ENCODE results near the gene CD63. TPM values are rescaled to one million over a fixed set of nuclear protein-coding genes. Genes with fewer than 3 reads are reported as not detected.

The CD63 gene
- total RNA-seq, 1 experiment from 2014 or later: 2,281 TPM

DNA sequence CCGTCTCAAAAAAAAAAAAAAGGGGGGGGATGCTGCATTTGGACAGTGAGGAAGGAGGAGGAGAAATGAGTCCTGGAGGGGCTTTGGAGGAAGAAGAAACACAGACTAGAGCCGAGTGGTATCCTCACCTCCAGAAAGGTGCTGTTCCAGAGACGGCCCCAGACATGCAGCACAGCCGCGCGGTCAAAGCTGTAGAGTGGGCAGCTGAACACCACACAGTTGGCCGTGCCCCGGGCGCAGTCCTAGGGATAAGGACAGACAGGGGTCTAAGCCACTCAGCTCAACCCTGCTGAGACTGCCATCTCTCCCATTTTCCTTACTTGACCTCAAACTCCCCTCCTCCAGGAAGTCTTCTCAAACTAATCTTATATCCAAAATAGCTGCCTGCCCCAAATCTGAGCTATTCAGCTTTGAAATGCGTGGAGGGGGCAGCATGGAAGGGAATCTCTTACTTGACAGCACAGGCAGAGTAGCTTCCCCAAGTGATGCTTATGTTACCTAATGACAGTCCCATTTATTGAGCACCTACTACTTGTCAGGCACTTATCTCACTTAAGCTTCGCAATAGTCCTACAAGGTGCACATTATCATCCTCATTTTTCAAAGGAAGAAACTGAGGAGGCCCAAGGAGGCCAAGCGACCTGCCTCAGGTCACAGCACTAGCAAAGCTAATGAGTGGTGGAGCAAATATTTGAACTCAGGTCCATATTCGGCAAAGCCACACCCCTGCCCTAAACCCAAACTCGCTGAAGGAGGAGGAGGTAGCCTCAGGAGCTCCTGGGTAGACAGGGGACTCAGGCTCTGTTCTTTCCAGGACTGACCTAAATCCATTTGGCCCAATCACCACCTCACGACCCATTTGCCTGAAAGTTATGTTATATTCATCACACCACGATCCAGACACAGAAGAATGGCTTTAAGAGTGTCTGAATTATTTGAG is 39.8 kb downstream of the CD63 start:
- no peak for DNase-seq (ENCODE audit: low read depth)

DNA sequence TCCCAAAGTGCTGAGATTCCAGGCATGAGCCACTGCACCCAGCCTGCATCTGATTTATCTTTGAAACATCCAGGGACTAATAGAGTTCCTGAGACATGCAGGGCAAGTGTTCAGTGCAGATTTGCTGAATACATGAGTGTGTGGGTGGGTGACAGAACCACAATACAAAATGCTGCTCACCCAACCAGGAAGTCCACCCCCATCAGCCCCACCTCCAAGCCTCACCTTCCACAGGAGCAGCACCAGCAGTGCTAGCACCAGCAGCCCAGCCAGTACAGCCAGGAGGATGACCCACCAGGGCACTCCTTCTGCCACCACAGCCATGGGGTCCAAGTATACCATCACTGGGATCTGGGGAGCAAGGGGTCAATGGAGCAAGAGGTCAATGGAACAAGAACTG is 41.1 kb downstream of the CD63 start:
- DNase-seq (ENCODE audit: low read depth): no peak

DNA sequence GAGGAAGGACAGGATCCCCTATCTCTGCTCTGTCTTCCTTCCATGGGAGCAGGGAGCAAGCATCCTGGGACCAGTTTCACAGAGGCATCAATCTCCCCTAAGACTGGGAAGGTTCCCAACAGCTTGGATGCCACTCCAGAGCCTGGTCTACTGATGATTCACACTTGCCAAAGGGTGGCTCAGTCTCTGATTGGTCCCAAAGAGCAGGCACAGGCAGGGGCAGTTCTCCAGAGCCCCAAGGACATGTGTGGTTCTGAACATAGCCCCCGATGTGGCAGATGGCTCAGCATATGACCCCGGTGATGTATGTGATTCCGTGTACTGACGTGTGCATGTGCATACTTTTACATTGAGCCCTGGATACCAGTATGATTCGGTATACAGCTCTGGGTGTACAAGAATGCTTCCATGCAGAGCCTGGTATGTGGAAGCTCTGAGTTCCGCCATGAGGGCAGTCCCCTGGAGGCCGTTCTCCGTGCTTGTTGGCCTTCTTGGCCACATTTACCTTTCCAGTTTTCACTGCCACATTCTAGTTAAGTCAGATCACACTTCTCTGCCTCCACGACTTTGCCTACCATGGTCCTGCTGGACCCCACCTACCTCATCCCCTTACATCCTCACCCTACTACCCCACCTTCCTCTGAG is 42.3 kb downstream of the CD63 start:
- no peak for DNase-seq (ENCODE audit: low read depth)

DNA sequence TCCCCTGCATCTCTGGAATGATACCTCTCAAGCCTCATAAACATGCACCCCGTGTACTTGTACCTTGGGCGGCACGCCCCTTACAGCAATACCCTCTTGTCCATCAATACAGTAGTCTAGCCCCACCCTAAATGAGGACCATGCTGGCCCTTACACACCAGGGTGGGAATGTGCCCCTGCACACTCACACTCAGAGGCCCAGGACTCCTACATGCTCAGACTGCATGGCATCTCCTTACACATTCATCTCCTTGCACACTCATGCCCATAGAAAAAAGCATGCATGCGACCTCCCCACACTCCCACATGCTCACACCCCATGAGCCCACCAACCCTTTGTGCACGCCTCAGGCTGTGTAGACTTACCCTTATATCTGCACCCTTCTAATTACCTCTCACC is 43.1 kb downstream of the CD63 start:
- no peak for DNase-seq (ENCODE audit: low read depth)

DNA sequence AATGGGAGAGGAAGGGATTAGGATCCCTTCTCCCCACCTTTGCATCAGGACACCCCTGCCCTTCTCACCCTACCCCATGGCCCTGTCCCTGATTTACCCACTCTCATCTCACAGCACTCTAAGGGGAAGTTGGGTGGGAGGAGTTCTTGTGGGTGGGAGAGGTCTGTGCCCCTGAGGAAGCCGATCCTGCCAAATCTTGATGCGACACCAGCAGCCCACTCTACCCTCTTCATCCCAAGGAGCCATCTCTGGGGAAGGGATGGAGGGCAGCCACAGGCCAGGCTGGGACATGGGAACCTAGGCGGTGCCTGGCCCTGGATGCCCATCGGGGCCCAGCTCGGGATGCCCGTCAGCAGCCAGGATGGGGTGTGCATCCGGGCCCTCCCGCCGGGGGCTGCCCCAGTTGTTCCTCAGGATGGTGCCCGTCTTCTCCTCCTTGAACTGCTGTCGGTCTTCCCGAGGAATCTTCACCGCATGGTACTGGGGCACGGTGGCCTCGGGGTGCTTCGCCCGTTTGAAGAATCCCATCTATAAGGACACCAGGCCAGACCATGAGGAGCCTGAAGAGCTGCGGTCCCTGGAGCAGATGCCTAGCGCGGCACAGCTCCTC is 43.9 kb downstream of the CD63 start:
- DNase-seq (ENCODE audit: low read depth): no peak

DNA sequence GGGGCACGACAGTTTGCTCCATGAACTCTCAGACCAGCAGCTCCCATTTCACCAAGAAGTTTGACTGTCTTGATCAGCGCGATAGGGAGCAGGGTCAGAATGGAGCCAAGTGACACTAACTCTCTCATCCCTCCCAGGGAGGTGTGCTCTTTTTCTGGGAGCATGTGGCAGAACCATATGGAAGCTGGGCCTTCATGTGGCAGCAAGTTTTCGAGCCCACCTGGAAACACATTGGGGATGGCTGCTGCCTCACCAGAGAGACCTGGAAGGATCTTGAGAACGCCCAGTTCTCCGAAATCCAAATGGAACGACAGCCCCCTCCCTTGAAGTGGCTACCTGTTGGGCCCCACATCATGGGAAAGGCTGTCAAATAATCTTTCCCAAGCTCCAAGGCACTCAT is 45.1 kb downstream of the CD63 start:
- no peak for DNase-seq (ENCODE audit: low read depth)

DNA sequence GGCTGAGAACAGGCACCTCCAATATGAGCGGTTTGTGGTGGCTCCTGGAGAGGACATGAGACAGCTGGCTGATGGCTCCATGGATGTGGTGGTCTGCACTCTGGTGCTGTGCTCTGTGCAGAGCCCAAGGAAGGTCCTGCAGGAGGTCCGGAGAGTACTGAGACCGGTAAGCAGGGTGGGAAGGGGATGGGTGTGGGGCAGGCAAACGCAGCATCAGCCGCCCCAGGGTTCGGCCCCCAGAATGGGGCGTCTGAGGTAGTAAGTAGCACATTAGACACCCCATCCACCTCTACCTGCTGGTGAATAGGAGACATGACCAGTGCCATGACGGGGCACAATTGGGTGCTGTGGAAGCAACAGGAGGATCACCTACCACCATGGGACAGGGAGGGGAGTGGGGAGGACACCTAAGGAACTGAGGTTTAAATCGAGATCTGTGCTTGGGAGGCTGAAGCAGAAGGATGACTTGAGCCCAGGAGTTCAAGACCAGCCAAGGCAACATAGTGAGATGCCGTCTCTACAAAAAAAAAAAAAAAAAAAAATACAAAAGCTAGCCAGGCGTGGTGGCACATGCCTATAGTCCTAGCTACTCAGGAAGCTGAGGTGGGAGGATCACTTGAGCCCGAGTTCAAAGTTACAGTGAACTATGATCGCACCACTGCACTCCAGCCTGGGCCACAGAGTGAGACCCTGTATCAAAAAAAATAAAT is 46.6 kb downstream of the CD63 start:
- DNase-seq (ENCODE audit: low read depth): no peak

DNA sequence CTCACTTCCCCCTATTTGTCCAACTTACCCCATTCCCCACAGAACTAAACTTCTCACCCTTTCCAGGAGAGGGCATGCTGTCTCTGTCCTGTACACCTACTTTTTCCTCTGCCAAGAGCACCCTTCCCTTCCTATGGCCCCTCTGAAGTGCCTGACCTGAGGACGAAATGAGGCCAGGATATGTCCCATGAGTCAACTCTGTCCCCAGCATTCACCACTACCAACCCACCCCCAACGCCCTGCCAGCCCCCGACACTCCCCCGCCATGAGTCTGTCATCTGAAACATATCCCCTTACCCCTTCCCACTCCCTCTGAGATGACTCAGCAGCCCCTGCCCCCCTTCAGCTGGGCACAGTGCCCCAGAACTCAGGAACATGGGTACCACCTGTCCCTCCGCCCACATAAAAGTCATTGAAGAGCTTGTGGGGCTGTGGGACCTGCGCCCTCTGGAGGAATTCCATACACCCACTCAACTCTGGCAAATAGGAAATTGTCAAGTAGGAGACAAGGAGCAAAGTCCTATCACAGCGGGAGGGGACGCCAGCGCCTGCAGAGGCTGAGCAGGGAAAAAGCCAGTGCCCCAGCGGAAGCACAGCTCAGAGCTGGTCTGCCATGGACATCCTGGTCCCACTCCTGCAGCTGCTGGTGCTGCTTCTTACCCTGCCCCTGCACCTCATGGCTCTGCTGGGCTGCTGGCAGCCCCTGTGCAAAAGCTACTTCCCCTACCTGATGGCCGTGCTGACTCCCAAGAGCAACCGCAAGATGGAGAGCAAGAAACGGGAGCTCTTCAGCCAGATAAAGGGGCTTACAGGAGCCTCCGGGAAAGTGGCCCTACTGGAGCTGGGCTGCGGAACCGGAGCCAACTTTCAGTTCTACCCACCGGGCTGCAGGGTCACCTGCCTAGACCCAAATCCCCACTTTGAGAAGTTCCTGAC is 47.4 kb downstream of the CD63 start:
- DNase-seq (ENCODE audit: low read depth): peak; percentile 97

DNA sequence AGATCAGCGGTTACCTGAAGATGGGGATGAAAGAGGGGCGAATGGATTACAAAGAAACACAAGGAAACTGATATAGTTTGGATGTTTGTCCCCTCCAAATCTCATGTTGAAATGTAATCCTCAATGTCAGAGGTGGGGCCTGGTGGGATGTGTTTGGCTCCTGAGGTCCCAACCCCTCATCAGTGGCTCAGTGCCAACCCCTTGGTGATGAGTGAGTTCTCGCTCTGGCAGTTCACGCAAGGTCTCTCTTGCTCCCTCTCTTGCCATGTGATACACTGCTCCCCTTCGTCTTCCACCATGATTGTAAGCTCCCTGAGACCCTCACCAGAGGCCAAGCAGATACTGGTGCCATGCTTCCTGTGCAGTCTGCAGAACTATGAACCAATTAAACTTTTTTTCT is 49.1 kb downstream of the CD63 start:
- DNase-seq (ENCODE audit: low read depth): no peak

DNA sequence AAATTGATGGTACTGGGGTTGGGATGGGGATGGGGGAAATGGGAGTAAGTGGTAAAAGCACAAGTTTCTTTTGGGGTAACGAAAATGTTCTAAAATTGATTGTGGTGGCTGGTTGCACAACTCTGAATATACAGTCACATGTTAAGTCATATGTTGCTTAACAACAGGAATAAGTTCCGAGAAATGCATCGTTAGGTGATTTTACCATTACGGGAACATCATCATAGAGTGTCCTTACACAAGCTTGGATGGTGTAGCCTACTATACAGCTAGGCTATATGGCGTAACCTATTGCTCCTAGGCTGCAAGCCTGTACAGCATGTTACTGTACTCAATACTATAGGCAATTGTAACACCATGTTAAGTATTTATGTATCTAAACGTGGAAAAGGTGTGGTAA is 52.1 kb downstream of the CD63 start:
- no peak for DNase-seq (ENCODE audit: low read depth)

DNA sequence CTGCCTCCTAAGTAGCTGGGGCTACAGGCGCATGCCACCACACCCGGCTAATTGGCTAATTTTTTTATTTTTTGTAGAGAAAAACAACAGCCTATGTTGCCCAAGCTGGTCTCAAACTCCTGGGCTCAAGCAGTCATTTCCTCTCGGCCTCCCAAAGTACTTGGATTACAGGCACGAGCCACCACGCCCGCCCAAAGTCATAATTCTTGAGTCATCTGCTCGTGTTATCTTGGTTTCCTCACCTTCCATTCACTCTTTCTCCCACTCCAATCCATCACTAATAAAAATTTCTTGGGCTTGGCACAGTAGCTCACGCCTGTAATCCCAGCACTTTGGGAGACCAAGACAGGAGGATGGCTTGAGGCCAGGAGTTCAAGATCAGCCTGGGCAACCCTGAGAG is 53.1 kb downstream of the CD63 start:
- no peak for DNase-seq (ENCODE audit: low read depth)

Other genes with a start within 250 kb of the CD63 start
- gene OR6C68, start 236.6 kb downstream of the CD63 start, total RNA-seq (2014; rRNA removed): not detected in 2 replicates
- not detected in 2 replicates for gene OR6C4, start 179.4 kb downstream of the CD63 start, total RNA-seq (2014; rRNA removed)
- not detected in 2 replicates for gene OR2AP1, start 156.5 kb downstream of the CD63 start, total RNA-seq (2014; rRNA removed)
- gene OR10P1, start 92.1 kb downstream of the CD63 start, total RNA-seq (2014; rRNA removed): not detected in 2 replicates
- 135 and 217 TPM in 2 replicates for gene ITGA7, start 21.1 kb downstream of the CD63 start, total RNA-seq (2014; rRNA removed)
- 118 and 135 TPM in 2 replicates for gene BLOC1S1, start 13.0 kb downstream of the CD63 start, total RNA-seq (2014; rRNA removed)
- 147 and 216 TPM in 2 replicates for gene RDH5, start 8.6 kb downstream of the CD63 start, total RNA-seq (2014; rRNA removed)
- 10.0 and 17.3 TPM in 2 replicates for gene GDF11, start 14.1 kb upstream of the CD63 start, total RNA-seq (2014; rRNA removed)
- 96.4 and 111 TPM in 2 replicates for gene SARNP, start 88.7 kb upstream of the CD63 start, total RNA-seq (2014; rRNA removed)
- gene ORMDL2, start 89.0 kb upstream of the CD63 start, total RNA-seq (2014; rRNA removed): 17.2 and 19.7 TPM in 2 replicates
- gene DNAJC14, start 100.6 kb upstream of the CD63 start, total RNA-seq (2014; rRNA removed): 48.5 and 54.8 TPM in 2 replicates
- 24.1 and 24.9 TPM in 2 replicates for gene MMP19, start 113.9 kb upstream of the CD63 start, total RNA-seq (2014; rRNA removed)
- 39.5 and 54.8 TPM in 2 replicates for gene PYM1, start 198.9 kb upstream of the CD63 start, total RNA-seq (2014; rRNA removed)
- gene DGKA, start 202.2 kb upstream of the CD63 start, total RNA-seq (2014; rRNA removed): 56.0 and 71.4 TPM in 2 replicates
- gene PMEL, start 237.0 kb upstream of the CD63 start, total RNA-seq (2014; rRNA removed): 0.32 and 0.52 TPM in 2 replicates
- 64.4 and 66.5 TPM in 2 replicates for gene CDK2, start 237.8 kb upstream of the CD63 start, total RNA-seq (2014; rRNA removed)
- gene RAB5B, start 245.1 kb upstream of the CD63 start, total RNA-seq (2014; rRNA removed): 46.7 and 60.3 TPM in 2 replicates

All from LHCN-M2 (cell line).